Measurements from ENCODE around the gene NAP1L4. TPM values are rescaled to one million over a fixed set of nuclear protein-coding genes. Genes with fewer than 3 reads are reported as not detected.

The NAP1L4 gene
- total RNA-seq, 1 experiment from 2014 or later = 212 TPM

DNA sequence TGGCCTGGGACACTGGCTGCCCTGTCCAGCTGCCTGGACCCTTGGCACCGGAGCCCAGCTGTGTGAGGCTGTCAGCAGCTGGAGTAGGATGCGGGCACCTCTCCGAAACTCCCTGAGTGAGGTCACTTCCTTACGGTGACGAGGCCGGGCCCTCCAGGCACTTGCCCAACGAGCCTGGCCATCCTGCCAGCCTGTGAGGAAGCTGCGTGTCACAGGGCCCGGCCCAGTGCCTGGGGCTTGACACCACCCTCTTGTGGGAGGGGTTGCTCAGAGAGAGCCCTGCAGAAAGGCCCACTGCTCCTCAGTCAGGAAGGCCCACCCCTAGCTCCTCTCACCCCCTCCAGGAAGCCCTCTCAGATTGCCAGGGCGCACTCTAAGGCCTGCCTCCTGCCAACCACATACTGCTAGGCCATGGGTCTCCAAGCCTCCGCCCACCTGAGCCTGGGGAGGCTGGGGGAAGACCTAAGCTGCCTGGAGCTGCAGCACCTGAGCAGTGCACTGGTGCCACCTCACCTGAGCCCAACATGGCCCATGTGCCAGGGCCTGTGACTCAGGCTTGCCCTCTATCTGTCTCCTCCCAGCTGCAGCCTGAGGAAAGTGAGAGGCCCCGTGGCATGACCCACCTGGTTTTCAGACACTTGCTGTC is 58.6 kb downstream of the NAP1L4 start:
- Histone ChIP-seq H4K20me1 (ENCODE audit: control insufficient read depth, insufficient read depth, insufficient read length) (no peaks in the 10 kb centered on the region), H3K4me1 (ENCODE audit: insufficient read depth, low read length) (no peaks in the 10 kb centered on the region), H3K18ac (ENCODE audit: insufficient read length, low read depth, low read length) (no peak overlapping the region), H3K14ac (ENCODE audit: insufficient read depth, low read length) (no peak overlapping the region), H2BK12ac (ENCODE audit: insufficient read length, low read depth, low read length) (no peak overlapping the region), H4K8ac (replicated peaks; ENCODE audit: insufficient read length, low read depth, low read length) (no peak overlapping the region), H3K4me2 (ENCODE audit: insufficient read depth, insufficient read length, low read length) (no peak overlapping the region), H4K5ac (ENCODE audit: insufficient read length, low read depth, low read length) (no peak overlapping the region), H3K4ac (ENCODE audit: low read depth, low read length) (no peak overlapping the region), H3T11ph (ENCODE audit: low read length) (no peak overlapping the region), H2BK20ac (ENCODE audit: low read depth, low read length, poor library complexity, severe bottlenecking) (no peak overlapping the region), H3K56ac (ENCODE audit: insufficient read length, low read depth, low read length) (no peak overlapping the region), H2AFZ (ENCODE audit: low read length) (no peak overlapping the region), H3K9ac (ENCODE audit: extremely low read depth, insufficient read length, low read length) (no peak overlapping the region), H3K23ac (ENCODE audit: insufficient read length, low read depth, low read length) (no peak overlapping the region), H3K27me3 (ENCODE audit: insufficient read depth, low read length) (peaks cover 8% of the 10 kb centered on the region; the same call in 1 of the 2 replicates), H2BK120ac (ENCODE audit: low read depth, low read length, poor library complexity, severe bottlenecking) (no peak overlapping the region), H2BK15ac (ENCODE audit: low read depth, low read length) (no peak overlapping the region), H3K9me3 (ENCODE audit: control insufficient read depth, low read depth, low read length) (peaks cover 15% of the 10 kb centered on the region), H3K23me2 (ENCODE audit: insufficient read length, low read depth, low read length, poor library complexity, severe bottlenecking) (peaks cover 10% of the 10 kb centered on the region), H2BK5ac (ENCODE audit: insufficient read length, low read length) (no peak overlapping the region), H2AK5ac (ENCODE audit: insufficient read length, low read length) (no peak overlapping the region), H3K27ac (ENCODE audit: insufficient read length, low read depth, low read length) (no peak overlapping the region), H3K79me2 (ENCODE audit: insufficient read depth, low read length) (no peaks in the 10 kb centered on the region), H3K79me1 (ENCODE audit: insufficient read depth, low read depth, low read length, poor library complexity, severe bottlenecking) (no peaks in the 10 kb centered on the region), H4K91ac (ENCODE audit: insufficient read length, low read depth, low read length) (no peak overlapping the region)
- WGBS (ENCODE audit: extremely low coverage, insufficient read length, low lambda C conversion rate) = no CpG with 5 or more reads among the region's 12 CpGs
- H3K4me1 Mint-ChIP-seq = peaks cover 4% of the 10 kb centered on the region in 2 experiments
- DNase-seq = peak; percentile 89
- H3K27ac Mint-ChIP-seq = no peak overlapping the region
- peaks cover 13 to 16% (median 15%) of the 10 kb centered on the region in 3 experiments for H3K36me3 Mint-ChIP-seq (ENCODE audit: insufficient read depth in 1 of 3, low read depth in 3 of 3)
- H3K27me3 Mint-ChIP-seq (ENCODE audit: low read depth) = peaks cover 30% of the 10 kb centered on the region
- H3K9me3 Mint-ChIP-seq = peaks cover 17% of the 10 kb centered on the region in 2 experiments
- no peak overlapping the region for H3K4me3 Mint-ChIP-seq
- no peak for TF ChIP-seq CTCF (conservative IDR thresholded peaks at IDR 0.05)

Data from H9 (cell line).